Skin epidermis (tissue), 12 donors: ENCODE data around the gene SAMD8.
"Not testable (repeated sequence)": the region's sequence is repeated elsewhere in the genome, so short reads cannot be mapped to it uniquely, and the experiment has no call there.

Experiments used
- H3K27ac ChIP-seq, 21 experiments: fragments of 200-600 bp; sonication (generic) in 11 of 21; one replicate each; pipeline ENCODE4 v1.5.0; 2020; ENCODE audit warnings: mild to moderate bottlenecking in 3 of 21, inconsistent platforms in 2 of 21, moderate library complexity in 2 of 21
- H3K4me3 ChIP-seq, 7 experiments: fragments of 200-600 bp; sonication (generic) in 2 of 7; one replicate each; pipeline ENCODE4 v1.5.0; 2020; ENCODE audit warnings: inconsistent platforms in 2 of 7, mild to moderate bottlenecking in 2 of 7, moderate library complexity in 1 of 7

The SAMD8 gene

DNA sequence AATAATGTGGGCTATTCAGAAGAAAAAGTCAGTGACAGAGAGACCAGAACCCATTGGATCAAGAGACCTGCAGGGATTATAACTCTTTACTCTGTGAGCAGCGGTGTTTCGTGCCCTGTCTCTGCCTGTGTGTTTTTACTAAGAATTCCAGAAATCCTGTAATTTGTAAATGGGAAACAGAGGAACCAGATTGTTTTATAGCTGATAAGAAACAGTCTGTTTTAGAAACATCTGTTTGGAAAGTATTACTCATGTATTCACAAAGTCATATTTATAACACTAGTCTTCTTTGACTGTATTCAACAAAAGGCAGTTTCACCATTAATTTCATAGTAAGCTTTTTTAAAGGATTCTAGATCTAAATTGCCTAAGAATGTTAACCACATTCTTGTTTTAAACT is 69.1 kb downstream of the SAMD8 start:
- Histone ChIP-seq H3K4me3 (no peak overlapping the region), H3K27ac (peak overlapping the region in 1 of 21 experiments; percentile 20)

DNA sequence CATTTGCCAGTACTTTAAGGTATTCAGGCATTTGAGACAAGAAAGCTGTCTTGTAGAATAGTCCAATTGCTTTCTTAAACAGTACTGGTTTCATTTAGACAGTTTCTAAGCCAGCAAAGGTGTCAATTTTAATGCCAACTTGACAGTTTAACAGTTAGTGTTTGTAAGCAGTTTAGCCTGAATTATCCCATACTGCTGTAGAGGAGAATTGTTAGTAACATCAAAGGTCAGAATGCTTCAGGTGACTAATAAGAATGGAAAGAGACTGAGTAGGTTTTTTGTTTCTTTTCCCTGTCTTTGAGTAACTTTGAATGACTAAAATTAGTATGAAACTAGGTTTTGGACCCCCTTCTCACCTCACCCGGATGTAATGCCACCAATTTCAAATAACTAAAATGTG is 69.6 kb downstream of the SAMD8 start:
- H3K4me3 ChIP-seq, result no peak overlapping the region
- peak overlapping the region in 2 of 21 experiments; percentile 20 to 22 for H3K27ac ChIP-seq

DNA sequence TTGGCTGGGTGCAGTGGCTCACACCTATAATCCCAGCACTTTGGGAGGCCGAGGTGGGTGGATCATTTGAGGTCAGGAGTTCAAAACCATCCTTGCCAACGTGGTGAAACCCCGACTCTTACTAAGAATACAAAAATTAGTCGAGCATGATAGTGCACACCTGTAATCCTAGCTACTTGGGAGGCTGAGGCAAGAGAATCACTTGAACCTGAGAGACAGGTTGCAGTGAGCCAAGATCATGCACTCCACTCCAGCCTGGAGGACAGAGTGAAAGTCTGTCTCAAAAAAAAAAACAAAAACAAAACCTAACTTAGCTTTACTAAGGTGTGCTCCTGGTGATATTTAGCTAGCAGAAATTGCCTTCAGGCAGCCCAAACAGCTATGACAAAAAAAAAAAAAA is 74.9 kb downstream of the SAMD8 start:
- Histone ChIP-seq H3K4me3 (no peak overlapping the region), H3K27ac (peak overlapping the region in 1 of 21 experiments; percentile 27)

DNA sequence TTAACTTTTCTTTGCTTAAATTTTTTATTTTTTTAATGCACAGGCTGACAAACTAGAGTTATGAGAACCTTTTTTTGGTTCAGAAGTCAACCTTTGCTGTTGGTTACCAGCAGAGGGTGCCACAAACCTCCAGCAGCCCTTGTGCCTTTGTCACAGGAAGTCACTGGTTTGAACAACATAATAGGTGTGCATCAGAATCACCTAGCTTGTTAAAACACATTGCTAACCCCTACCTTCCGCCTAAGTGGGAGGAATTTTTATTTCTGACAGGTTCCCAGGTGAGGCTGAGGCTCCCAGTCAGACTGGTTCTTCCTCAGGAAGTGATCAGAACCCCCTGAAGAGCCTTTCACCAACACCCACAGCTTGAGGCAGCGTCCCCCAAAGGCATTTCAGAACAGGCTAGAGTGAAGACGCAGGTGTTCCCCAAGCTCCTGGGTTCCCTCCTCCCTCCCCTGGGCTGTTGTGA is 76.5 kb downstream of the SAMD8 start:
- Histone ChIP-seq H3K4me3 (no peak overlapping the region), H3K27ac (peak overlapping the region in 12 of 21 experiments; percentile 1 to 67 (median 48))

DNA sequence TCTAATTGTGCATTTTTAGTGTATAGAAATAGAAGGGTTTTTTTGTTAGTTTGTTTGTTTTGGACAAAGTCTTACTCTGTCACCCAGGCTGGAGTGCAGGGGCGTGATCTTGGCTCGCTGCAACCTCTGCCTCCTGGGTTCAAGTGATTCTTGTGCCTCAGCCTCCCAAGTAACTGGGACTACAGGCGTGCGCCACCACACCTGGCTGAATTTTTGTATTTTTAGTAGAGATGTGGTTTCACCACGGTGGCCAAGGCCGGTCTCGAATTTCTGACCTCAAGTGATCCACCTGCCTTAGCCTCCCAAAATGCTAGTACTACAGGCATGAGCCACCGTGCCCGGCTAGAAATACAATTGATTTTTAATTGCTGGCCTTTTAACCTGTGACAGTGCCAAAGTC is 77.1 kb downstream of the SAMD8 start:
- peak overlapping the region in 9 of 21 experiments; percentile 3 to 67 (median 27) for H3K27ac ChIP-seq
- not testable (repeated sequence) for H3K4me3 ChIP-seq

DNA sequence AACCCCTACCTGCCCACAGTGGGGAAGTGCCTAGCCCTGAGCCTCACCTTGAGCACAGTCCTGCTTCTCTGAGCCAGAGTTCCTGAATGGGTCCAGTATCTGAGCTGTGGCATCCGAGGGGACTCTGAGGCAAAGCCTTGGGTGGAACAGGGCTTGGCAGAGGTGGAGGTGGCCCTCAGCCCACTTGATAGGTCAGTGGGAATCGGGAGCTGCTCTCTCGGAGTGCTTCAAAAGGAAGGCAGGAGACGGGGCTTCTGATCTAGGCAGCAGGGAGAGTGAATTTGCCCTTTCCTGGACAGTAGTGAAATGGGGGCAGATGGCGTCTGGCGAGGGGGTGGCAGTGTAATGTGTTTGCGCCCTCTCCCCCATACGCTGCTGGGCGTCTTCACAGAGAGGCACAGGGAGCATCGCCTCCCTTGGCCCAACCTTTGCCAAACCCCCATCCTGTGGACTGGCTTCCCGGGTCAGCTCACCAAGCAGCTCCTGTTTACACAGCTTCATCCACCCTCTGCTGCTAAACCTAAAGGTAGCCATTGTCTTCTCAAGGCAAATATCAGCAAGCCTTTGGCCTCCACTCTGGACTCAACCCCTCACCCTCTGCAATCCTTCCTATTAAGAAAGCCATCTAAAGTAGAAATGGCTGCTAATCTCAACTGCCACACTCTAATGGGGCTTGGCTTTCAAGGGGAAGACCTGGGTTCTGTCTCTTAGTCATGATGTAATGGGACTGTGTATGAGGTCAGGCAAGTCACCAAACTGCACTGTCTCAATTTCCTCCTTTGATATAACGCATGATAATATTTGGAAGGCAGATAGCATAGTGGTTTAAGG is 78.0 kb downstream of the SAMD8 start:
- Histone ChIP-seq H3K27ac (peak overlapping the region in 3 of 21 experiments; percentile 13 to 67 (median 17)), H3K4me3 (no peak overlapping the region)

DNA sequence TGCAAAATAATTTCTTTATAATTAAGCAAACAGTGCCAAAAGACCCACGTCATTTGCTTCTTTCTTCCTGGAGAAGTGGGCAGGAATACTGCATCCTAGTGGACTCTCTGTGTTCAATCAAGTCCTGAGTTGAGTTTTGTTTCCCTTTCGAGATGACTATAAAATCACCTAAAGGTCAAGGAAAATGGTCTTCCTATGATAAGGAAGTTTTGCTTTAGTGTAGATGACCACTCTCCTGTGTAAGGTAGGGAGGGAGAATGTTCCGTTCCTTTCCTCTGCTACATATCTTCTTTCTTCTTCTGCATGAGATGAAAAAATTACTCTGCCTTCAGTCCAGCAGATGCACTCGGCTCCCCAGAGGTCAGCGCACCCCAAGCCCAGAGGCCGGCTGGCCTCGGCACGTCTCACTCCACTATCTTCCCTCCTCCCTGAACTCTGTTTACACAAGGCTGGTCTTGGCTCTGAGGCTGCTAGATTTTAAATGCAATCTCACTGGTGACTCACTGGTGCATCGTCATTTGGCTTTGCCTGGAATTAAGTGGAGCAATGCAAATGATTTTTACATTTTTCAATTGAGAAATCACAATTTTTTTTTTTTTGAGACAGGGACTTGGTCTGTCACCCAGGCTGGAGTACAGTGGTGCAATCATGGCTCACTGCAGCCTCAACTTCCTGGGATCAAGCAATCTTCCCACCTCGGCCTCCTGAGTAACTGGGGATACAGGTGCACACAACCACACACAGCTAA is 80.5 kb downstream of the SAMD8 start:
- H3K27ac ChIP-seq, result peak overlapping the region in 11 of 21 experiments; percentile 11 to 71 (median 45)

DNA sequence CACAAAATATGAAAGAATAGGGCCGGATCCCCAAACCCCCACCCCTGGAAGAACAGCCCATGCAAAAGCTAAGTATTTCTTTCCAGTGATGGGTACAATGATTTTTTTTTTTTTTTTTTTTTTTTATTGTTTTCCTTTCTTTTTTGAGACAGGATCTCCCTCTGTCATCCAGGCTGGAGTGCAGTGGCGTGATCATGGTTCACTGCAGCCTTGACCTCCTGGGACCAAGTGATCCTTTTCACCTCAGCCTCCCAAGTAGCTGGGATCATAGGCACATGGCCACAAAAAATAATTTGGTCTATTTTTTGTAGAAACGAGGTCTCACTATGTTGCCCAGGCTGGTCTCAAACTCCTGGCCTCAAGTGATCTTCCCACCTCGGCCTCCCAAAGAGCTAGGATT is 83.2 kb downstream of the SAMD8 start:
- peak overlapping the region in 1 of 21 experiments; percentile 16 for H3K27ac ChIP-seq

More for the DNA sequence above, 80.5 kb downstream of the SAMD8 start:
- H3K4me3 ChIP-seq, result no peak overlapping the region

DNA sequence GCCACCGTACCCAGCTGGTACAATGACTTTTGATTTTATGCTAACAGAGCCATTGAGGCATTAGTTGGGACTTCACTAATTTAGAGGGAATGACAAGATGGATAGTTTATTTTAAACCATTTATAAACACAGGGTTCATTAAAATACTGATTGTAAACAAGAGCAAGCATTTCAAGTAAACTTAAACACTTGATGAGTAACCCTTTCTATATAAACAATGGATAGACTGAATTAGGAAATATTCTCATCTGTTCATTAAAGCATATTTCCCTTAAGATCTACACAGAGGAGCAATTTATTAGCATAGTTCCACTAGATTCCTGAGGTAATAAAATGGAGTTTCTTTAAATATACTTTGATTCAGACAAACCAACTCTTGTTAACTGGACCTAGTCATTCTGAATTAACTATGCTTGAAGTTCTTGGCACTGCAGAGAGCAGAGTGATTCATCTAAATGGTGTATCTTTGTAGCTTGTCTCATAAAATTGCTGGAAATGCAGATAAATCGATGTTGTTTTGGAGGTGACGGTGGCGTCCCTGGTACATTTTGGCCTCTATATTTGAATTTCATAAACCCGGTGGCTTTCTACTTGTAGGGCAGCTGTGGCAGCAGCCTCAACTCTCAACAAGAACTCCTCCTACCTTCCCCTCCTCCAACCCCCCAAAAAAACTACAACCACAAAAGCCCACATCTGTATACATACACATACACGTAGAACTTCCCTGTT is 83.7 kb downstream of the SAMD8 start:
- H3K27ac ChIP-seq, result peak overlapping the region in 10 of 21 experiments; percentile 0 to 60 (median 17)
- no peak overlapping the region for H3K4me3 ChIP-seq

More for the DNA sequence above, 83.2 kb downstream of the SAMD8 start:
- H3K4me3 ChIP-seq, result not testable (repeated sequence)

DNA sequence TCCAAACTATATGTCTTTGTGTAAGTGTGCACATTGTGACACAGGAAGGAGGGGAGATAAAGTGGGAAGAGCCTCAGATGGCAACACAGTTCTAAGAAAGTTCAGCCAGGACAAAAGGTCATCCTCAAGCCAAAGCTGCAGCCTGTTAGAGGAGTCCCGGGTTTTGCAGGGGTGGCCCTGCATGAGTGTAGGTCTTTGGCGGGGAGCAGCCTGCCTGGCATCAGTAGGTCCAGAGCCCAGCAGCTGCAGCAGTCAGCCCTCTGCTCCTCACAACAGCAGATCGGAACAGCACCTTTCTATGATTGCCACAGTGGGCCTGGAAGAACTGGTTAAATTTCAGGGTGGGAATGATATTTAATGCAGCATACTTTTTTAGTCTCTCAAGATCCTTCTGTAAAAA is 85.6 kb downstream of the SAMD8 start:
- Histone ChIP-seq H3K4me3 (no peak overlapping the region), H3K27ac (no peak overlapping the region)

DNA sequence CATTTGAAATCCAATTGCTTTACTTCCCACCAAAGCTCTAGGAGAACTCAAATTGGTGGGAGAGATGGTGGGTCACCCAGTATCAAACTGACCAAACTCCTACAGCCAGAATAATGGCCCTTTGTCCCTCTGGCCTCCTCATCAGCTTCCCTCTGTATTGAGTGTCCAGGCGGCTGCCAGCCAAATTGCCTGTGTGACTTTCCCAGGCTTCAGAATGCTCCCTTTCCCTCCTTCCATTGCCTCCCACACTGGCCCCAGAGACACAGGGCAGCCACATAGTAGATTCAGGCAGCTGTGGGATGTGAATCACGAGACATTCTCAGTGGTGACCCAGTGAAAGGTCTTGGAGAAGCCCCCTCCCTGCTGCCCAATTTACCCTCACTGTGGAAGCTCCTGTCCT is 86.5 kb downstream of the SAMD8 start:
- no peak overlapping the region for H3K27ac ChIP-seq
- H3K4me3 ChIP-seq, result no peak overlapping the region

DNA sequence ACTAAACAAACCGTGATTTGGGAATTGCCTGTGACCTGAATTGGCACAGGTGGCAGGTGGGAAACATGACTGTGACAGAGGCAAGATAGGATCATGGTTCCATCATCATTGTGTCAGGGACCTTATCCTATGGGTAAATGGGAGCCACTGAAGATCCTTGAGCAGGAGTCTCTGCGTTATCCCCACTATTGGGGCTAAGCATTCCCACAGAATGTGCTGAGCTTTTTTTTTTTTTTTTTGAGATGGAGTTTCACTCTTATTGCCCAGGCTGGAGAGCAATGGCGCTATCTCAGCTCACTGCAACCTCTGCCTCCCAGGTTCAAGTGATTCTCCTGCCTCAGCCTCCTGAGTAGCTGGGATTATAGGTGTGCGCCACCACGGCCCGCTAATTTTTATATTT is 88.5 kb downstream of the SAMD8 start:
- H3K4me3 ChIP-seq, H3K27ac ChIP-seq: not testable (repeated sequence)

DNA sequence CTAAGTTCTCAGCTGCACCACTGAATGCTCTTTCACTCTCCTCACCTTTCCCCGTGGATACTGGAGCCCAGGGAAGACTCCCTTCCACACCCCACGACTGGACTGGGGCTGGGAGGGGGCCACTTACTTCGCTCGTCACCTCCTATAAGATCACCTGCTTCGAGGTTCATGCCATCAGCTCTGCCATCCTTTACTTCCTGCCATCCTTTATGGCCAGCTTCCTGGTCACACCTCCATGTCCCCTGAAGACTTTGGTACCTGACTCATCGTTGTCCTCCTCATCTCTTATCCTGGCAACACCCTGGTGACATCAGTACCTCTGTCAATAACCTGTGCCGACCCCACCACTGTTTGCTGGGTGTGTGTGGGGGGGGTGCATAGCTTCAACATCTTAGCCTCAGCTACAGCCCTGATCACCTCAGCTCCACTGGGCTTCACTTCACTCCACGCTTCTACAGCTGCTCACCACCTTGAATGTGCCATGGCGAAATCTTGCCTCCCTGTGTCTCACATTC is 90.4 kb downstream of the SAMD8 start:
- H3K4me3 ChIP-seq, result no peak overlapping the region
- H3K27ac ChIP-seq, result peak overlapping the region in 18 of 21 experiments; percentile 20 to 97 (median 60)

DNA sequence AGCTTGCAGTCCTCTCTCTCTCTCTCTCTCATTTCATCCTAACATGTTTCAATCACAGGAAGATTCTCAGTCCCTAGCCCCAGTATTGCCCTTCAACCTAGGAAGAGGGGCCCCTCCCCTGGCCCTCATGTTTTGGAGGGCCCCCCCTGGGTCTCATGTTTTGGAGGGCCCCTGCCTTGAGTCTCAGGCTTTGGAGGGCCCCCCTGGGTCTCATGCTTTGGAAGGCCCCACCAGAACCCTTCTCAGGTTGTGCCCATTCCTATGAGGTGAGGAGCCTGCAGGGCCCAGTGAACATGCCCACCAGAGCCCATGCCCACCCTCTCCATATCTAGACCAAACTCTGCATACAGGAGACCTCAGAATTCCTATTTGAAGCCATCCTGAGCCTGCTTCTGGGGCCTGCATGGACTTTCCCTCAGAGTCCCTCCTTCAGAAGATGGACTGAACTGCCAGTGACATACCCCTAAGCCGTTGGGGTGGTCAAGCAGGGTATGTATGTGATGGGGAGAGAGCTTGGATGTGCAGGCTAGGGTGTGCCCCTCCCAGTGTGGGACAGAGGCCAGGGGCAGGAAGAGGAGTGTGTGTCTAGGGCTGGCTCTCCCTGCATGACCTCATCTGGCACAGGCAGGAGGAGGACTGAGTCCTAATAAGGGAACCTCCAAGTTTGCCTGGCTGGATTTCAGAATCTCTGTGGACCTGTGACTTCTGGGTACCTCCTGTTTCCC is 91.0 kb downstream of the SAMD8 start:
- H3K27ac ChIP-seq, result peak overlapping the region in 19 of 21 experiments; percentile 20 to 97 (median 68)

DNA sequence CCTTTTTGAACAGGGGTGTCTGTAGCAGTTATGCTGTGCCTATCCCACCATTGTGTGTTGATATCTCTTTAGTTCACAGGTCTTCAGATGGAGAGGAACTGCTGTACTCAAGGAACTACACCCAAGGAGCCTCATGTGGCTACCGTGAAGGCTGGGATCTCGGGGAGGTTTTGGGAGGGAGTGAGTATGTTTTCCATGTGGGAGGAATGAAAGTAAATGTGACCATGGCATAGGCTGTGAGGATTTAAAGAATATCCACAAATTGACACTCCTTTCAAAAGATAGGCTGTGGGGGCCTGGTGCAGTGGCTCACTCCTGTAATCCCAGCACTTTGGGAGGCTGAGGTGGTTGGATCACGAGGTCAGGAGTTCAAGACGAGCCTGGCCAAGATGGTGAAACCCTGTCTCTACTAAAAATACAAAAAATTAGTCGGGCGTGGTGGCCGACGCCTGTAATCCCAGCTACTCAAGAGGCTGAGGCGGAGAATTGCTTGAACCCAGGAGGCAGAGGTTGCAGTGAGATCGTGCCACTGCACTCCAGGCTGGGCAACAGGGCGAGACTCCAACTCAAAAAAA is 91.7 kb downstream of the SAMD8 start:
- peak overlapping the region in 19 of 21 experiments; percentile 13 to 97 (median 69) for H3K27ac ChIP-seq
- not testable (repeated sequence) for H3K4me3 ChIP-seq

More for the DNA sequence above, 91.0 kb downstream of the SAMD8 start:
- no peak overlapping the region for H3K4me3 ChIP-seq

DNA sequence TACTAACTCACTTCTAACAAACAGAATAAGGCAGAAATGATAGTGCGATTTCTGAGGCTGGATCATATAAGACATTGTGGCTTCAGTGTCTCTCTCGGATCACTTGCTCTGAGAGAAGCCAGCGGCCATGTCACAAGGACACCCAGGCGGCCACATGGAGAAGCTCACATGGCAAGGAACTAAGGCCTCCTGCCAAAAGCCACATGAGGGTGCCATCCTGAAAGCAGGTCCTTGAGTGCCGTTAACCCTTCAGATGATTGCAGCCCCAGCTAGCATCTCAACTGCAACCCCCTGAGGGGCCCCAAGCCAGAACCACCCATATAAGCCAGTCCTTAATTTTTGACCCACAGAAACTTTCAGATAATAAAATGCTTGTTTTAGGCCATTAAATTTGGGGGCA is 92.3 kb downstream of the SAMD8 start:
- Histone ChIP-seq H3K27ac (peak overlapping the region in 17 of 21 experiments; percentile 13 to 97 (median 70)), H3K4me3 (no peak overlapping the region)

DNA sequence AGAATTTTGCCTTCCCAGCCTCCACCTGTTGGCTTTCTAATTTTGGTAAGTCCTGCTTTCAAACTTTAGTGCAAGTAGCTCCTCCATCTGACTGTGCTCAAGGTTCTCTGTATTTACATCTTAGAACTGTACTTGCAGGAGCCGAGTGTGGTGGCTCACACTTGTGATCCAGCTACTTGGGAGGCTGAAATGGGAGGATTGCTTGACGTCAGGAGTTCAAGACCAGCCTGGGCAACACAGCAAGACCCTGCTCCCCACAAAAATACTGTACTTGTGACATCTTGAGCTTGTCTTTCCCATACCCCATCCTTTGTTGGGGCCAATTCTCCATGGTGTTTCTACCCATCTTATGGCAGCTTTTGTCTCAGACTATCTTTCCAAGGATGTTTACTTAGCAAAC is 94.5 kb downstream of the SAMD8 start:
- H3K4me3 ChIP-seq, result no peak overlapping the region
- peak overlapping the region in 16 of 21 experiments; percentile 7 to 100 (median 70) for H3K27ac ChIP-seq

DNA sequence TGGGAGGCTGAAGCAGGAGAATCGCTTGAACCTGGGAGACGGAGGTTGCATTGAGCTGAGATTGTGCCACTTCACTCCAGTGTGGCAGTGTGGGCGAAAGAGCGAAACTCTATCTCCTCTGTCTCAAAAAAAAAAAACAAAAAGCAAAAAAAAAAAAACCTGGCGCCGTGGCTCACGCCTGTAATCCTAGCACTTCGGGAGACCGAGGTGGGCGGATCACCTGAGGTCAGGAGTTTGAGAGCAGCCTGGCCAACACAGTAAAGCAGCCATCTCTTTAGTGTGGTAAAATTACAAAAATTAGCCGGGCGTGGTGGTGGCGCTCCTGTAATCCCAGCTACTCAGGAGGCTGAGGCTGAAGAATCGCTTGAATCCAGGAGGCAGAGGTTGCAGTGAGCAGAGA is 95.2 kb downstream of the SAMD8 start:
- H3K4me3 ChIP-seq, result not testable (repeated sequence)
- H3K27ac ChIP-seq, result peak overlapping the region in 14 of 21 experiments; percentile 32 to 100 (median 74)
